Measurements from ENCODE around the gene AKAP3.

The AKAP3 gene

DNA sequence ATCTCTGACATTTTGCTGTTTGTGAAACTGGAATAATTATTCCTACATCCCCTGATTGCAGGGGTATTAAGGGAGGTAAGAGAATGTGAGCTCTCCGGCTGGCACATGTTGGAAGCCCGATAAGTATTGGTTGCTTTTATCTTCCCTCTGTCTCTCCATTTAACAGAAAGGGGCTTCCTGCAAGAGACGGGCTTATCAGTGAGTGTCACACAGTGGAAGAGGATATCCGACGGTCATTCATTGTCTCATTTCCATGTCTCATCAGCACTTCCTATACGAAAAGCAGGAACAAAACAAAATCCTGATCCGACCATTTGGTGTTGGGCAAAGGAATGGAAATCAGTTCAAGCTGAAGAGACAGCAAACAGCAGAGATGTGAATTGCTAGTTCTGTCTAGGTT, 76.2 kb downstream of the AKAP3 start:
- TF ChIP-seq, protein P1, sequence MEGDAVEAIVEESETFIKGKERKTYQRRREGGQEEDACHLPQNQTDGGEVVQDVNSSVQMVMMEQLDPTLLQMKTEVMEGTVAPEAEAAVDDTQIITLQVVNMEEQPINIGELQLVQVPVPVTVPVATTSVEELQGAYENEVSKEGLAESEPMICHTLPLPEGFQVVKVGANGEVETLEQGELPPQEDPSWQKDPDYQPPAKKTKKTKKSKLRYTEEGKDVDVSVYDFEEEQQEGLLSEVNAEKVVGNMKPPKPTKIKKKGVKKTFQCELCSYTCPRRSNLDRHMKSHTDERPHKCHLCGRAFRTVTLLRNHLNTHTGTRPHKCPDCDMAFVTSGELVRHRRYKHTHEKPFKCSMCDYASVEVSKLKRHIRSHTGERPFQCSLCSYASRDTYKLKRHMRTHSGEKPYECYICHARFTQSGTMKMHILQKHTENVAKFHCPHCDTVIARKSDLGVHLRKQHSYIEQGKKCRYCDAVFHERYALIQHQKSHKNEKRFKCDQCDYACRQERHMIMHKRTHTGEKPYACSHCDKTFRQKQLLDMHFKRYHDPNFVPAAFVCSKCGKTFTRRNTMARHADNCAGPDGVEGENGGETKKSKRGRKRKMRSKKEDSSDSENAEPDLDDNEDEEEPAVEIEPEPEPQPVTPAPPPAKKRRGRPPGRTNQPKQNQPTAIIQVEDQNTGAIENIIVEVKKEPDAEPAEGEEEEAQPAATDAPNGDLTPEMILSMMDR (IDR thresholded peaks at IDR 0.05; ENCODE audit: insufficient read depth, low read length, poor library complexity, severe bottlenecking): no peak
- Histone ChIP-seq H3K36me3 (ENCODE audit: control insufficient read depth, insufficient read depth, low read length) (no peaks in the 10 kb centered on the region), H3K4me3 (replicated peaks; ENCODE audit: low read depth, low read length) (no peak overlapping the region), H3K27me3 (replicated peaks; ENCODE audit: control insufficient read depth, insufficient read depth, low read length) (no peaks in the 10 kb centered on the region)
- DNase-seq (ENCODE audit: extremely low read depth, insufficient read length): no peak

DNA sequence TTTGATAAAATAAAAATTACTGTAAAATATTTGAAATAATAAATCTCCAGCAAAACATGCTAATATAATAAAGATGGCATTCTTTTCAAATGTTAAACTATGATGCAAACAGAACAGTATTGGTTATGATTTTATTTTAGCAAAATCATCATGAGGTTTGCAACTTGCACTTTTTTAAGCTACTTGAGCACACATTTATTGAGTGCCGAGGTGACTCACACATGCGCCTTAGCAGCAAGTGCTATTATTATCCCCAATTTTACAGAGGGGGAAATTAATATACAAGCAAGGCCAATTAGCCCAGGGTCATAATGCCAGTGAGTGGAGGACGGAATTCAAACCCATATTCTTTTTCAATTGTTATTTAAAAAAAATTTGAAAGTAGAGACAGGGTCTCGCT, 79.6 kb downstream of the AKAP3 start:
- Histone ChIP-seq H3K36me3 (ENCODE audit: control insufficient read depth, insufficient read depth, low read length) (no peaks in the 10 kb centered on the region), H3K27me3 (replicated peaks; ENCODE audit: control insufficient read depth, insufficient read depth, low read length) (no peaks in the 10 kb centered on the region), H3K4me3 (replicated peaks; ENCODE audit: low read depth, low read length) (no peak overlapping the region)
- TF ChIP-seq, protein P1 (IDR thresholded peaks at IDR 0.05; ENCODE audit: insufficient read depth, low read length, poor library complexity, severe bottlenecking): no peak
- no peak for DNase-seq (ENCODE audit: extremely low read depth, insufficient read length)

DNA sequence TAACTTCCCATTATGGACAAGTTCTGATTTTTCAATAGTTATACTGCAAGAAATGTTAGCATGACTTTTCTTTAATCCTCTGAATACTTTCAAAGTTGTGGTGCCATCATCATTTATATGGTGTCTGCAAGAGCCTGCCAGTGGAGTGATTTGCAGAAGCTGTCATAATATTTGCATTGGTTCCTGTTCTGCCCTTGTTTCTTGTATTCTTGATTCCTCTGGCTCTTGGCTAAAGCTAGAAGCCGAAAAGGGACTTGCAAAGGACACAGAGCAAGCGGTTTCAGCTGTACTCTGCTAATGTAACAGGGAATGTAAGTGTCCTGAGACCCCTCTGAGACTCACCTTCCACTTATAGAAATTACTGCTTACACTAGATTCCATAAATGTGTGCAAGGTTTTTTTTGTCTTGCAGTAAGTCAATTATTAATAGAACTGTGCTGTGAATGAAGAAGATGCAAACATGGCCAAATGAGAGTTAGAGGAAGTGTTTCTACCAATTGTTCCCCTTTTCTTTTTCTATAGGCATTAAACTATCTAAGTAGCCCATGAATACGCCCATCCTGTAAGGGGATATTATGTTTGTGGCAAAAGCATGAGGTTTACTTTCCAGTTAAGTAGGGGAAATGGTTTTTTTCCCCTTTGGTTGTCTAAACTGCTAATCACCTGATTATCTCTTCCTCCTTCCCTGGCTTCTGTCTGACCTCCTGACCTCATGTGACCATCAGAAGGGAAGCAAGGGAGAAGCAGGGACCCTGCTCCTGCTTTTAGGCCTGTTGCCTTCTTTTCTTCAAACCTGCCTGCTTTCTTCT, 81.6 kb downstream of the AKAP3 start:
- Histone ChIP-seq H3K4me3 (replicated peaks; ENCODE audit: low read depth, low read length) (no peak overlapping the region), H3K36me3 (ENCODE audit: control insufficient read depth, insufficient read depth, low read length) (no peaks in the 10 kb centered on the region), H3K27me3 (replicated peaks; ENCODE audit: control insufficient read depth, insufficient read depth, low read length) (no peaks in the 10 kb centered on the region)
- TF ChIP-seq, protein P1 (IDR thresholded peaks at IDR 0.05; ENCODE audit: insufficient read depth, low read length, poor library complexity, severe bottlenecking): no peak
- DNase-seq (ENCODE audit: extremely low read depth, insufficient read length): no peak

DNA sequence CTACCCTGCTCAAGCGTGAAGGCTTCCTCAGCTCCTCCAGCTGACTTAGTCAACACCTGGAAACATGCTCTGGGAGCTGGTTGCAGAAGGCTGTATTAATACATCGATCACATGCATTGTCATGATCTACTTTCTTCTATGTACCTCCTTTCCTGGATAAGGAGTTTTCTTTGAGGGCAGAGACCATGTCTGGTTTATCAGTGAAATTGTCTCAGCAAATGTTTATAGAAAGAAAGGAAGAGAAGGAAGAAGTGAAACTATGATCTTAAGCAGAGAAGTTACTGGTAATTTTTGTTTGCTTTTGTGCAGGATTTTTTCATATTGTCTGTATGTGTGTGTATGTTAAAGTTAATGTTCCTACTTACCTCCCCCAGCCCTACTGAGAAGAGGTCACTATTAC, 82.4 kb downstream of the AKAP3 start:
- TF ChIP-seq, protein P1 (IDR thresholded peaks at IDR 0.05; ENCODE audit: insufficient read depth, low read length, poor library complexity, severe bottlenecking): no peak
- no peak overlapping the region for H3K4me3 ChIP-seq (replicated peaks; ENCODE audit: low read depth, low read length)
- no peaks in the 10 kb centered on the region for H3K27me3 ChIP-seq (replicated peaks; ENCODE audit: control insufficient read depth, insufficient read depth, low read length)
- H3K36me3 ChIP-seq (ENCODE audit: control insufficient read depth, insufficient read depth, low read length): no peaks in the 10 kb centered on the region
- DNase-seq (ENCODE audit: extremely low read depth, insufficient read length): no peak
